A204.1 (cell line): ENCODE measurements around the gene EHBP1.
"Not testable (repeated sequence)": the region's sequence is repeated elsewhere in the genome, so short reads cannot be mapped to it uniquely, and the experiment has no call there.

Experiments
- FAIRE-seq: peaks from 2 replicates; lab custom pipeline; 2012; peaks lifted over from hg19 to GRCh38; lab: Jason Lieb, UNC

EHBP1 gene

GRCh38 chr2:63019686-63020085 is 314.2 kb downstream of the EHBP1 start:
- FAIRE-seq, result not testable (repeated sequence)

GRCh38 chr2:63023444-63023843 is 317.9 kb downstream of the EHBP1 start:
- no peak for FAIRE-seq

GRCh38 chr2:63027220-63027619 is 321.7 kb downstream of the EHBP1 start:
- no peak for FAIRE-seq

GRCh38 chr2:63029058-63029457 is 323.5 kb downstream of the EHBP1 start:
- FAIRE-seq, result no peak

- FAIRE-seq, result no peak
These were observed 329.0 kb downstream of the EHBP1 start for GRCh38 chr2:63034526-63034925.

- FAIRE-seq, result no peak
These were observed 329.7 kb downstream of the EHBP1 start for GRCh38 chr2:63035169-63035568.

GRCh38 chr2:63035660-63036059 is 330.1 kb downstream of the EHBP1 start:
- no peak for FAIRE-seq

- FAIRE-seq, result no peak
These were observed 332.5 kb downstream of the EHBP1 start for GRCh38 chr2:63038034-63038433.

- no peak for FAIRE-seq
These were observed 335.1 kb downstream of the EHBP1 start for GRCh38 chr2:63040586-63040985.

GRCh38 chr2:63041592-63041991 is 336.1 kb downstream of the EHBP1 start:
- no peak for FAIRE-seq

- FAIRE-seq, result no peak
These were observed 339.1 kb downstream of the EHBP1 start for GRCh38 chr2:63044362-63045327.

GRCh38 chr2:63046552-63046951 is 341.0 kb downstream of the EHBP1 start:
- FAIRE-seq, result no peak

- FAIRE-seq, result no peak
These were observed 341.4 kb downstream of the EHBP1 start for GRCh38 chr2:63046961-63047320.

- FAIRE-seq, result no peak
These were observed 342.1 kb downstream of the EHBP1 start for GRCh38 chr2:63047321-63048279.

GRCh38 chr2:63048367-63049171 is 343.1 kb downstream of the EHBP1 start:
- FAIRE-seq, result no peak

GRCh38 chr2:63049211-63049969 is 343.9 kb downstream of the EHBP1 start:
- FAIRE-seq, result no peak

- no peak for FAIRE-seq
These were observed 344.4 kb downstream of the EHBP1 start for GRCh38 chr2:63049970-63050333.

GRCh38 chr2:63050334-63051041 is 345.0 kb downstream of the EHBP1 start, which contains the start of gene OTX1:
Gene OTX1 (plus strand): TSS chr2:63050830. CDS start chr2:63052991, 2,161 bp downstream.
- no peak for FAIRE-seq

GRCh38 chr2:63051042-63051794 is 345.7 kb downstream of the EHBP1 start:
- FAIRE-seq, result no peak

GRCh38 chr2:63051795-63052333 is 346.4 kb downstream of the EHBP1 start:
- no peak for FAIRE-seq
